ENCODE measurements around the gene PKDCC.

Gene PKDCC

GRCh38 chr2:42041377-42042127, 6.3 kb upstream of the PKDCC start:
- no peaks in the 10 kb centered on the region for H3K36me3 ChIP-seq (ENCODE audit: control insufficient read depth in 1 of 2, insufficient read depth in 2 of 2, low read length in 2 of 2)
- H3K4ac ChIP-seq (ENCODE audit: low read depth, low read length) = no peak overlapping the region
- no peak overlapping the region for H3K23ac ChIP-seq (ENCODE audit: low read length)
- H2BK120ac ChIP-seq (ENCODE audit: insufficient read depth, low read length, poor library complexity) = no peak overlapping the region
- no peak overlapping the region for H4K91ac ChIP-seq (ENCODE audit: low read depth, low read length)
- H3K4me1 ChIP-seq (ENCODE audit: control insufficient read depth in 1 of 2, insufficient read depth in 2 of 2, low read length in 2 of 2) = peaks cover under 1 to 7% of the 10 kb centered on the region in 2 experiments
- no peak overlapping the region for H3K14ac ChIP-seq (ENCODE audit: low read length)
- no peak overlapping the region for H2AFZ ChIP-seq (ENCODE audit: insufficient read depth, low read length, poor library complexity)
- no peak overlapping the region for H3K4me2 ChIP-seq (ENCODE audit: low read length)
- no peak overlapping the region for H3K18ac ChIP-seq (ENCODE audit: low read length)
- no peak for DNase-seq
- H2AK5ac ChIP-seq (ENCODE audit: low read length) = no peak overlapping the region
- peaks cover 7% of the 10 kb centered on the region for H3K79me1 ChIP-seq (ENCODE audit: low read length)
- H2BK5ac ChIP-seq (ENCODE audit: low read depth, low read length, poor library complexity) = no peak overlapping the region
- no peaks in the 10 kb centered on the region for H3K9me3 ChIP-seq (ENCODE audit: insufficient read depth, low read depth, low read length)
- H3K79me2 ChIP-seq (ENCODE audit: control insufficient read depth, insufficient read depth, low read length, poor library complexity) = no peaks in the 10 kb centered on the region
- no peak overlapping the region for H4K12ac ChIP-seq (ENCODE audit: low read depth, low read length)
- no peaks in the 10 kb centered on the region for H3K27me3 ChIP-seq (ENCODE audit: insufficient read depth, low read length)
- H3K4me3 ChIP-seq (ENCODE audit: low read depth, low read length) = no peak overlapping the region
- WGBS (ENCODE audit: extremely low coverage, insufficient coverage, insufficient read length) = no CpG with 5 or more reads among the region's 7 CpGs
- no peak overlapping the region for H4K8ac ChIP-seq (ENCODE audit: low read depth, low read length)
- no peak overlapping the region for H2BK12ac ChIP-seq (ENCODE audit: low read length)
- H3K9ac ChIP-seq (ENCODE audit: low read length) = no peak overlapping the region
- H3K27ac ChIP-seq (ENCODE audit: low read depth, low read length) = no peak overlapping the region

GRCh38 chr2:42042631-42043355, 5.0 kb upstream of the PKDCC start:
- H3K27ac ChIP-seq (ENCODE audit: low read depth, low read length) = no peak overlapping the region
- H3K9me3 ChIP-seq (ENCODE audit: insufficient read depth, low read depth, low read length) = no peaks in the 10 kb centered on the region
- H3K4ac ChIP-seq (ENCODE audit: low read depth, low read length) = no peak overlapping the region
- no peak overlapping the region for H3K9ac ChIP-seq (ENCODE audit: low read length)
- no peak overlapping the region for H3K4me3 ChIP-seq (ENCODE audit: low read depth, low read length)
- H2BK12ac ChIP-seq (ENCODE audit: low read length) = no peak overlapping the region
- H4K12ac ChIP-seq (ENCODE audit: low read depth, low read length) = no peak overlapping the region
- H3K23ac ChIP-seq (ENCODE audit: low read length) = no peak overlapping the region
- no peak overlapping the region for H2BK5ac ChIP-seq (ENCODE audit: low read depth, low read length, poor library complexity)
- H4K8ac ChIP-seq (ENCODE audit: low read depth, low read length) = no peak overlapping the region
- H3K27me3 ChIP-seq (ENCODE audit: insufficient read depth, low read length) = no peaks in the 10 kb centered on the region
- no peak for DNase-seq
- H2AK5ac ChIP-seq (ENCODE audit: low read length) = no peak overlapping the region
- no CpG with 5 or more reads among the region's 11 CpGs for WGBS (ENCODE audit: extremely low coverage, insufficient coverage, insufficient read length)
- no peak overlapping the region for H2BK120ac ChIP-seq (ENCODE audit: insufficient read depth, low read length, poor library complexity)
- no peak overlapping the region for H3K18ac ChIP-seq (ENCODE audit: low read length)
- no peaks in the 10 kb centered on the region for H3K36me3 ChIP-seq (ENCODE audit: control insufficient read depth in 1 of 2, insufficient read depth in 2 of 2, low read length in 2 of 2)
- H3K79me1 ChIP-seq (ENCODE audit: low read length) = peaks cover 12% of the 10 kb centered on the region
- H2AFZ ChIP-seq (ENCODE audit: insufficient read depth, low read length, poor library complexity) = no peak overlapping the region
- H3K4me2 ChIP-seq (ENCODE audit: low read length) = no peak overlapping the region
- peaks cover 7 to 8% of the 10 kb centered on the region in 2 experiments for H3K4me1 ChIP-seq (ENCODE audit: control insufficient read depth in 1 of 2, insufficient read depth in 2 of 2, low read length in 2 of 2)
- no peaks in the 10 kb centered on the region for H3K79me2 ChIP-seq (ENCODE audit: control insufficient read depth, insufficient read depth, low read length, poor library complexity)
- H4K91ac ChIP-seq (ENCODE audit: low read depth, low read length) = no peak overlapping the region
- H3K14ac ChIP-seq (ENCODE audit: low read length) = no peak overlapping the region

- H2BK5ac ChIP-seq (ENCODE audit: low read depth, low read length, poor library complexity) = no peak overlapping the region
Measured at GRCh38 chr2:42043789-42044394, 3.9 kb upstream of the PKDCC start.

GRCh38 chr2:42044939-42045338, 2.9 kb upstream of the PKDCC start:
- no peak overlapping the region for H3K4me2 ChIP-seq (ENCODE audit: low read length)
- H3K36me3 ChIP-seq (ENCODE audit: control insufficient read depth in 1 of 2, insufficient read depth in 2 of 2, low read length in 2 of 2) = no peaks in the 10 kb centered on the region
- H4K91ac ChIP-seq (ENCODE audit: low read depth, low read length) = no peak overlapping the region
- no CpG with 5 or more reads among the region's 1 CpG for WGBS (ENCODE audit: extremely low coverage, insufficient coverage, insufficient read length)
- no peak overlapping the region for H3K18ac ChIP-seq (ENCODE audit: low read length)
- no peak overlapping the region for H3K9ac ChIP-seq (ENCODE audit: low read length)
- no peak overlapping the region for H3K27ac ChIP-seq (ENCODE audit: low read depth, low read length)
- H3K9me3 ChIP-seq (ENCODE audit: insufficient read depth, low read depth, low read length) = no peaks in the 10 kb centered on the region
- no peaks in the 10 kb centered on the region for H3K27me3 ChIP-seq (ENCODE audit: insufficient read depth, low read length)
- no peak overlapping the region for H2AFZ ChIP-seq (ENCODE audit: insufficient read depth, low read length, poor library complexity)
- no peak overlapping the region for H4K8ac ChIP-seq (ENCODE audit: low read depth, low read length)
- no peak for DNase-seq
- no peak overlapping the region for H2AK5ac ChIP-seq (ENCODE audit: low read length)
- no peak overlapping the region for H2BK5ac ChIP-seq (ENCODE audit: low read depth, low read length, poor library complexity)
- H3K4me1 ChIP-seq (ENCODE audit: control insufficient read depth in 1 of 2, insufficient read depth in 2 of 2, low read length in 2 of 2) = peaks cover 11 to 16% of the 10 kb centered on the region in 2 experiments
- H3K79me2 ChIP-seq (ENCODE audit: control insufficient read depth, insufficient read depth, low read length, poor library complexity) = peaks cover 13% of the 10 kb centered on the region
- H3K23ac ChIP-seq (ENCODE audit: low read length) = no peak overlapping the region
- no peak overlapping the region for H3K4me3 ChIP-seq (ENCODE audit: low read depth, low read length)
- H4K12ac ChIP-seq (ENCODE audit: low read depth, low read length) = no peak overlapping the region
- H3K14ac ChIP-seq (ENCODE audit: low read length) = no peak overlapping the region
- no peak overlapping the region for H2BK12ac ChIP-seq (ENCODE audit: low read length)
- peaks cover 19% of the 10 kb centered on the region for H3K79me1 ChIP-seq (ENCODE audit: low read length)
- no peak overlapping the region for H2BK120ac ChIP-seq (ENCODE audit: insufficient read depth, low read length, poor library complexity)
- H3K4ac ChIP-seq (ENCODE audit: low read depth, low read length) = no peak overlapping the region

More at GRCh38 chr2:42043789-42044394, 3.9 kb upstream of the PKDCC start:
- H3K18ac ChIP-seq (ENCODE audit: low read length) = no peak overlapping the region
- no peak overlapping the region for H3K9ac ChIP-seq (ENCODE audit: low read length)
- H3K4me2 ChIP-seq (ENCODE audit: low read length) = no peak overlapping the region
- no peak overlapping the region for H3K27ac ChIP-seq (ENCODE audit: low read depth, low read length)
- no peak overlapping the region for H2BK12ac ChIP-seq (ENCODE audit: low read length)
- no peak overlapping the region for H4K91ac ChIP-seq (ENCODE audit: low read depth, low read length)
- H3K79me2 ChIP-seq (ENCODE audit: control insufficient read depth, insufficient read depth, low read length, poor library complexity) = peaks cover 5% of the 10 kb centered on the region
- no CpG with 5 or more reads among the region's 3 CpGs for WGBS (ENCODE audit: extremely low coverage, insufficient coverage, insufficient read length)
- H2BK120ac ChIP-seq (ENCODE audit: insufficient read depth, low read length, poor library complexity) = no peak overlapping the region
- no peaks in the 10 kb centered on the region for H3K9me3 ChIP-seq (ENCODE audit: insufficient read depth, low read depth, low read length)
- DNase-seq = no peak
- H2AK5ac ChIP-seq (ENCODE audit: low read length) = no peak overlapping the region
- no peak overlapping the region for H3K4me3 ChIP-seq (ENCODE audit: low read depth, low read length)
- H3K36me3 ChIP-seq (ENCODE audit: control insufficient read depth in 1 of 2, insufficient read depth in 2 of 2, low read length in 2 of 2) = no peaks in the 10 kb centered on the region
- H3K14ac ChIP-seq (ENCODE audit: low read length) = no peak overlapping the region
- H3K27me3 ChIP-seq (ENCODE audit: insufficient read depth, low read length) = no peaks in the 10 kb centered on the region
- no peak overlapping the region for H3K23ac ChIP-seq (ENCODE audit: low read length)
- H2AFZ ChIP-seq (ENCODE audit: insufficient read depth, low read length, poor library complexity) = no peak overlapping the region
- no peak overlapping the region for H4K8ac ChIP-seq (ENCODE audit: low read depth, low read length)
- H3K4me1 ChIP-seq (ENCODE audit: control insufficient read depth in 1 of 2, insufficient read depth in 2 of 2, low read length in 2 of 2) = peaks cover 8 to 11% of the 10 kb centered on the region in 2 experiments
- no peak overlapping the region for H4K12ac ChIP-seq (ENCODE audit: low read depth, low read length)
- H3K79me1 ChIP-seq (ENCODE audit: low read length) = peaks cover 19% of the 10 kb centered on the region
- H3K4ac ChIP-seq (ENCODE audit: low read depth, low read length) = no peak overlapping the region

All from trophoblast cell (in vitro differentiated cells and primary cell).